NCI-H2171 (cell line): ENCODE data around the gene B9D1.

Source experiments
- DNase-seq: peaks from one replicate; lab custom pipeline; 2025; lab: John Stamatoyannopoulos, UW

Gene B9D1

GRCh38 chr17:19388791-19389785, 26.6 kb upstream of the B9D1 start:
- no peak for DNase-seq

- peak; percentile 45 for DNase-seq
Observed at GRCh38 chr17:19387921-19388521, 25.5 kb upstream of the B9D1 start.

GRCh38 chr17:19386974-19387920, 24.7 kb upstream of the B9D1 start, which contains the start of gene MFAP4:
Gene MFAP4 (minus strand): TSS chr17:19387190. CDS start chr17:19387155, 35 bp downstream.
- DNase-seq: peak; percentile 98

- peak; percentile 9 for DNase-seq
Observed at GRCh38 chr17:19386051-19386929, 23.8 kb upstream of the B9D1 start.

- DNase-seq: no peak
Observed at GRCh38 chr17:19385521-19385983, 23.0 kb upstream of the B9D1 start.

- DNase-seq: peak; percentile 95
Observed at GRCh38 chr17:19384723-19385391, 22.3 kb upstream of the B9D1 start.

- no peak for DNase-seq
Observed at GRCh38 chr17:19383681-19384470, 21.4 kb upstream of the B9D1 start.

GRCh38 chr17:19382531-19383444, 20.3 kb upstream of the B9D1 start:
- DNase-seq: no peak

- DNase-seq: no peak
Observed at GRCh38 chr17:19381741-19382444, 19.4 kb upstream of the B9D1 start.

- DNase-seq: no peak
Observed at GRCh38 chr17:19381361-19381740, 18.8 kb upstream of the B9D1 start.

- no peak for DNase-seq
Observed at GRCh38 chr17:19380481-19381301, 18.2 kb upstream of the B9D1 start.

- DNase-seq: no peak
Observed at GRCh38 chr17:19379361-19380065, 17.0 kb upstream of the B9D1 start.

- no peak for DNase-seq
Observed at GRCh38 chr17:19378416-19379360, 16.2 kb upstream of the B9D1 start, which contains the start of gene MAPK7. Gene MAPK7 (plus strand): TSS chr17:19378498. CDS start chr17:19378901, 403 bp downstream.

- peak; percentile 97 for DNase-seq
Observed at GRCh38 chr17:19377602-19378415, 15.3 kb upstream of the B9D1 start.
